K562 (cell line): ENCODE results near the gene RPS6KA4. TPM values are rescaled to one million over a fixed set of nuclear protein-coding genes. Genes with fewer than 3 reads are reported as not detected.

Experiments
- CEBPB ChIP-seq: fragments of 450-650 bp; IDR thresholded peaks from 2 replicates; pipeline ENCODE4 v1.6.1; 2016; ENCODE audit warnings: missing genetic modification characterization, missing compliant biosample characterization
- DIDO1 ChIP-seq: fragments of 450-650 bp; IDR thresholded peaks from 2 replicates; pipeline ENCODE4 v1.6.1; 2016; ENCODE audit warnings: low read depth, missing biosample characterization, missing genetic modification characterization
- FOXK2 ChIP-seq, 2 experiments: fragments of 450-650 bp; IDR thresholded peaks in 1 of 2; conservative IDR thresholded peaks in 1 of 2; 2 replicates each; pipeline ENCODE4 v1.6.1; 2016; ENCODE audit warnings: low read depth in 2 of 2, mild to moderate bottlenecking in 1 of 2
- HLTF ChIP-seq: fragments of 450-650 bp; IDR thresholded peaks from 2 replicates; pipeline ENCODE4 v1.6.1; 2016
- HMG20A ChIP-seq: fragments of 450-650 bp; formaldehyde crosslinking; conservative IDR thresholded peaks from 2 replicates; pipeline ENCODE4 v1.4.0; 2020; ENCODE audit warnings: mild to moderate bottlenecking, mixed read lengths
- KDM1A ChIP-seq, 2 experiments: fragments of 450-650 bp; IDR thresholded peaks; 2 replicates each; pipeline ENCODE4 v1.6.1; 2016; ENCODE audit warnings: mild to moderate bottlenecking in 2 of 2
- KLF10 ChIP-seq: fragments of 250-450 bp; sonication (Bioruptor Pico); IDR thresholded peaks from 2 replicates; pipeline ENCODE4 v1.6.1; 2021; ENCODE audit warnings: matching md5 sums
- TAF7 ChIP-seq: fragments of 450-650 bp; IDR thresholded peaks from 2 replicates; pipeline ENCODE4 v1.6.1; 2016; ENCODE audit warnings: missing genetic modification characterization, missing compliant biosample characterization
- TCF3 ChIP-seq: sonication (generic); formaldehyde crosslinking; IDR thresholded peaks from 2 replicates; pipeline ENCODE4 v1.4.0; 2020; ENCODE audit warnings: mild to moderate bottlenecking, missing genetic modification reagents
- TFE3 ChIP-seq: fragments of 450-650 bp; formaldehyde crosslinking; IDR thresholded peaks from 2 replicates; pipeline ENCODE4 v1.4.0; 2020; ENCODE audit warnings: mild to moderate bottlenecking, mixed read lengths
- ZBTB33 ChIP-seq: sonication (generic); formaldehyde crosslinking; IDR thresholded peaks from 2 replicates; pipeline ENCODE4 v1.8.1; 2023; ENCODE audit warnings: mild to moderate bottlenecking, missing genetic modification reagents
- ZC3H11A ChIP-seq: IDR thresholded peaks from 2 replicates; pipeline ENCODE4 v1.6.1; 2012; ENCODE audit warnings: low read depth, low read length, improper control_type of control experiment
- ZNF76 ChIP-seq: fragments of 250-450 bp; sonication (Bioruptor Pico); IDR thresholded peaks from 2 replicates; pipeline ENCODE4 v1.4.0; 2020; ENCODE audit warnings: mild to moderate bottlenecking, moderate library complexity, borderline replicate concordance
- ZSCAN29 ChIP-seq: fragments of 450-650 bp; IDR thresholded peaks from 2 replicates; pipeline ENCODE4 v1.6.1; 2017
- polyA plus RNA-seq, 8 experiments: library from polyadenylated mRNA; depleted of rRNA in 4 of 8; stranded (reverse) in 5 of 8; unstranded in 3 of 8; fragments of >200 nt; fragmentation: Nextera tagmentation in 2 of 8; fragmentation: Illumina TruSeq in 1 of 8; extraction: Ambion mirVana in 2 of 8; extraction: Trizol in 1 of 8; gene quantifications; 2 replicates each; pipeline versions ENCODE4 v1.2.1 to v1.2.3, GENCODE V29; 2011 to 2014; ENCODE audit warnings: inconsistent platforms in 1 of 8, missing spikeins in 1 of 8
- total RNA-seq, 7 experiments: library from RNA; depleted of rRNA in 6 of 7; stranded (reverse); fragments of >200 nt in 6 of 7; fragmentation: Illumina TruSeq in 2 of 7; extraction: Trizol in 2 of 7; gene quantifications; 2 replicates each; pipeline versions ENCODE4 v1.2.1 to v1.2.3, GENCODE V29; 2011 to 2021; ENCODE audit warnings: low replicate concordance in 1 of 7
- TF ChIP-seq, protein P1 (sequence below): fragments of 450-650 bp; IDR thresholded peaks from 2 replicates; pipeline ENCODE4 v1.7.1; 2018; ENCODE audit warnings: mild to moderate bottlenecking, low read depth; ENCODE audit not compliant: partially characterized antibody
- TF ChIP-seq, protein P2 (sequence below), 2 experiments: fragments of 450-650 bp; IDR thresholded peaks; 2 replicates each; pipeline ENCODE4 v1.6.1; 2018; ENCODE audit warnings: mild to moderate bottlenecking in 2 of 2, low read depth in 1 of 2; ENCODE audit not compliant: partially characterized antibody in 2 of 2

The RPS6KA4 gene
- total and polyA plus RNA-seq, 9 of the 15 experiments (the other 6 are each of a cell fraction or from before 2014, with no cell fraction given), result 0.15 to 23.8 (median 9.8) TPM

- no peak for TF ChIP-seq ZC3H11A
- peak; percentile 88 for TF ChIP-seq CEBPB
- TF ChIP-seq ZNF76 (CRISPR knock-in tag), result no peak
- no peak for TF ChIP-seq ZSCAN29
- TF ChIP-seq FOXK2 (conservative IDR thresholded peaks at IDR 0.05 in 1 of 2, IDR thresholded peaks at IDR 0.05 in 1 of 2; ENCODE audit: low read depth in 2 of 2), result no peak
- TF ChIP-seq, protein P1, sequence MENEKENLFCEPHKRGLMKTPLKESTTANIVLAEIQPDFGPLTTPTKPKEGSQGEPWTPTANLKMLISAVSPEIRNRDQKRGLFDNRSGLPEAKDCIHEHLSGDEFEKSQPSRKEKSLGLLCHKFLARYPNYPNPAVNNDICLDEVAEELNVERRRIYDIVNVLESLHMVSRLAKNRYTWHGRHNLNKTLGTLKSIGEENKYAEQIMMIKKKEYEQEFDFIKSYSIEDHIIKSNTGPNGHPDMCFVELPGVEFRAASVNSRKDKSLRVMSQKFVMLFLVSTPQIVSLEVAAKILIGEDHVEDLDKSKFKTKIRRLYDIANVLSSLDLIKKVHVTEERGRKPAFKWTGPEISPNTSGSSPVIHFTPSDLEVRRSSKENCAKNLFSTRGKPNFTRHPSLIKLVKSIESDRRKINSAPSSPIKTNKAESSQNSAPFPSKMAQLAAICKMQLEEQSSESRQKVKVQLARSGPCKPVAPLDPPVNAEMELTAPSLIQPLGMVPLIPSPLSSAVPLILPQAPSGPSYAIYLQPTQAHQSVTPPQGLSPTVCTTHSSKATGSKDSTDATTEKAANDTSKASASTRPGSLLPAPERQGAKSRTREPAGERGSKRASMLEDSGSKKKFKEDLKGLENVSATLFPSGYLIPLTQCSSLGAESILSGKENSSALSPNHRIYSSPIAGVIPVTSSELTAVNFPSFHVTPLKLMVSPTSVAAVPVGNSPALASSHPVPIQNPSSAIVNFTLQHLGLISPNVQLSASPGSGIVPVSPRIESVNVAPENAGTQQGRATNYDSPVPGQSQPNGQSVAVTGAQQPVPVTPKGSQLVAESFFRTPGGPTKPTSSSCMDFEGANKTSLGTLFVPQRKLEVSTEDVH, result no peak
- TF ChIP-seq ZBTB33 (CRISPR knock-in tag), result no peak
- TF ChIP-seq DIDO1 (tag), result no peak
- TF ChIP-seq TAF7 (tag), result no peak
- TF ChIP-seq, protein P2, sequence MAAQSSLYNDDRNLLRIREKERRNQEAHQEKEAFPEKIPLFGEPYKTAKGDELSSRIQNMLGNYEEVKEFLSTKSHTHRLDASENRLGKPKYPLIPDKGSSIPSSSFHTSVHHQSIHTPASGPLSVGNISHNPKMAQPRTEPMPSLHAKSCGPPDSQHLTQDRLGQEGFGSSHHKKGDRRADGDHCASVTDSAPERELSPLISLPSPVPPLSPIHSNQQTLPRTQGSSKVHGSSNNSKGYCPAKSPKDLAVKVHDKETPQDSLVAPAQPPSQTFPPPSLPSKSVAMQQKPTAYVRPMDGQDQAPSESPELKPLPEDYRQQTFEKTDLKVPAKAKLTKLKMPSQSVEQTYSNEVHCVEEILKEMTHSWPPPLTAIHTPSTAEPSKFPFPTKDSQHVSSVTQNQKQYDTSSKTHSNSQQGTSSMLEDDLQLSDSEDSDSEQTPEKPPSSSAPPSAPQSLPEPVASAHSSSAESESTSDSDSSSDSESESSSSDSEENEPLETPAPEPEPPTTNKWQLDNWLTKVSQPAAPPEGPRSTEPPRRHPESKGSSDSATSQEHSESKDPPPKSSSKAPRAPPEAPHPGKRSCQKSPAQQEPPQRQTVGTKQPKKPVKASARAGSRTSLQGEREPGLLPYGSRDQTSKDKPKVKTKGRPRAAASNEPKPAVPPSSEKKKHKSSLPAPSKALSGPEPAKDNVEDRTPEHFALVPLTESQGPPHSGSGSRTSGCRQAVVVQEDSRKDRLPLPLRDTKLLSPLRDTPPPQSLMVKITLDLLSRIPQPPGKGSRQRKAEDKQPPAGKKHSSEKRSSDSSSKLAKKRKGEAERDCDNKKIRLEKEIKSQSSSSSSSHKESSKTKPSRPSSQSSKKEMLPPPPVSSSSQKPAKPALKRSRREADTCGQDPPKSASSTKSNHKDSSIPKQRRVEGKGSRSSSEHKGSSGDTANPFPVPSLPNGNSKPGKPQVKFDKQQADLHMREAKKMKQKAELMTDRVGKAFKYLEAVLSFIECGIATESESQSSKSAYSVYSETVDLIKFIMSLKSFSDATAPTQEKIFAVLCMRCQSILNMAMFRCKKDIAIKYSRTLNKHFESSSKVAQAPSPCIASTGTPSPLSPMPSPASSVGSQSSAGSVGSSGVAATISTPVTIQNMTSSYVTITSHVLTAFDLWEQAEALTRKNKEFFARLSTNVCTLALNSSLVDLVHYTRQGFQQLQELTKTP (IDR thresholded peaks at IDR 0.05; ENCODE audit: low read depth in 1 of 2, partially characterized antibody in 2 of 2), result no peak
- TF ChIP-seq TFE3, result no peak
- no peak for TF ChIP-seq TCF3 (CRISPR knock-in tag)
- peak; percentile 49 to 63; a peak in 2 of 4 replicates for TF ChIP-seq KDM1A (IDR thresholded peaks at IDR 0.05)
- no peak for TF ChIP-seq KLF10 (CRISPR knock-in tag)
- TF ChIP-seq HLTF, result no peak
- TF ChIP-seq HMG20A (CRISPR knock-in tag), result no peak
These were observed 11.6 kb upstream of the RPS6KA4 start (continued) for GRCh38 chr11:64347193-64347867.
